Measurements from ENCODE around the gene RPS14. TPM values are rescaled to one million over a fixed set of nuclear protein-coding genes. Genes with fewer than 3 reads are reported as not detected.

RPS14 gene
- total and polyA plus RNA-seq, 2 of the 8 experiments (the other 6 are each of a cell fraction or from before 2014, with no cell fraction given) = 2,548 to 6,423 TPM

DNA sequence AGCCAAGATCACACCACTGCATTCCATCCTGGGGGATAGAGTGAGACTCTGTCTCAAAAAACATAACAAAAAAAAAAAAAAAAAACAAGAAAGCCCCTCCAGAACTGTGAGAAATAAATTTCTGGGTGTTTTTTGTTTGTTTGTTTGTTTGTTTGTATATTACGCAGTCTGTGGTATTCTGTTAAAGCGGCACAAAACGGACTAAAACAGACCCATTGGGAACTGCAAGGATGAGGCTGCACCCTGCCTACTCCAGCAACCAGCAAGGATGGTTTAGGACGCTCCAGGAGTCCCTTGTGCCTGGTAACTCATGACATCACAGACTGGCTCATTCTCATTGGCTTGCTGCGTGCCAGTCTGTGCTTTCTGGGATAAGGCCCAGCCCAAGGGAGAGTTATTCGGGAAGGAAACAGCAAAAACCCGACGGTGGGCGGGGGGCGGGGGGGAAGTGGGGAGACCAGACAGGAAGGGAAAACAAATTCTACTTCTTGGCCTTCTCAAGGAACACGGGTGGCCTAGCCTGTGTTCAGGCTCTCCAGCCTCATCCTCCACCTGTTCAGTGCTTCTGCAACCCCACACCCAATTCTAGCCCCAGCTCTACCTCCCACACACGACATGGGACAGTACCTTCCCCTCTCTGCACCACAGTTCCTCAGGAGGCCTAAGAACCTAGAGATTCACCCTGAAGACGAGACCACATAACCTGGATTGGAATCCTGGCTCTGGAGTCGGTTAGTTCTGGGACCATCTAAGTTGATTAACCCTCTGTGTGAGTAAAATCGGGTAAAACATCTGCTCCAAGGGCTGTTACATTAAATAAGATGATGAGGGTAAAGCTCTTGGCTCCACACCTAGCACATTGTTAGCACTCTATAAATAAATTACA, 39.7 kb downstream of the RPS14 start:
- no peak overlapping the region for H4K91ac ChIP-seq (replicated peaks; ENCODE audit: insufficient read length, low read length)
- H3K9me3 ChIP-seq (ENCODE audit: insufficient read depth in 2 of 2, low read depth in 1 of 2, low read length in 1 of 2) = no peaks in the 10 kb centered on the region
- peak overlapping the region; percentile 98 for H2BK15ac ChIP-seq (ENCODE audit: low read length)
- H2BK5ac ChIP-seq (ENCODE audit: low read depth, low read length) = peak overlapping the region; percentile 89
- H4K20me1 ChIP-seq (replicated peaks in 1 of 2; ENCODE audit: control insufficient read depth in 1 of 2, insufficient read depth in 2 of 2, low read length in 2 of 2) = no peaks in the 10 kb centered on the region
- H3K56ac ChIP-seq (replicated peaks; ENCODE audit: insufficient read length, low read depth, low read length) = no peak overlapping the region
- H3K79me2 ChIP-seq (ENCODE audit: control insufficient read depth in 1 of 2, insufficient read depth in 2 of 2, low read length in 2 of 2) = no peaks in the 10 kb centered on the region
- peak overlapping the region in 1 of 4 experiments; percentile 3; a peak in 1 of 7 replicates for H3K9ac ChIP-seq (replicated peaks in 1 of 4; ENCODE audit: extremely low read depth in 1 of 4, low read depth in 3 of 4, low read length in 3 of 4)
- no peak overlapping the region for H3K27ac ChIP-seq (ENCODE audit: low read depth, low read length)
- H3K4me1 ChIP-seq (replicated peaks in 1 of 4; ENCODE audit: control insufficient read depth in 3 of 4, insufficient read depth in 4 of 4, low read length in 3 of 4) = peaks cover 8 to 27% (median 13%) of the 10 kb centered on the region in 4 experiments
- TF ChIP-seq EGR1 (IDR thresholded peaks at IDR 0.05; ENCODE audit: borderline replicate concordance, low read depth, low read length) (no peak), RFX5 (IDR thresholded peaks at IDR 0.05; ENCODE audit: borderline replicate concordance, low read depth, low read length) (peak; percentile 97), SP1 (IDR thresholded peaks at IDR 0.05; ENCODE audit: low read depth, low read length) (peak; percentile 70), CHD2 (IDR thresholded peaks at IDR 0.05; ENCODE audit: low read length) (peak; percentile 53; the same call in 1 of the 2 replicates), HDAC6 (IDR thresholded peaks at IDR 0.05; ENCODE audit: low read depth, low read length) (no peak), CREB1 (IDR thresholded peaks at IDR 0.05) (peak; percentile 96)
- peak overlapping the region; percentile 72; the same call in 1 of the 2 replicates for H2AFZ ChIP-seq (ENCODE audit: low read length)
- peaks cover 3% of the 10 kb centered on the region for H3K23me2 ChIP-seq (ENCODE audit: low read depth, low read length)
- DNase-seq (ENCODE audit: low read depth in 1 of 2, low spot score in 2 of 2) (peak; percentile 44 to 80), FAIRE-seq (peak; percentile 98)
- H2BK120ac ChIP-seq (replicated peaks; ENCODE audit: low read depth, low read length) = no peak overlapping the region
- CTCF ChIA-PET (ENCODE audit: partially characterized antibody) = interaction anchor here (0.6 to 4.4 kb wide), 15 partner anchors 10 to 372 kb away, joined by 3 to 43 read pairs (median 4); partner anchors contain the start of gene RPS14
- POLR2A ChIA-PET (ENCODE audit: partially characterized antibody) = interaction anchor here (0.6 to 4.8 kb wide), 11 partner anchors 9 to 115 kb away, joined by 3 to 30 read pairs (median 5); partner anchors contain the start of genes RPS14 and TCOF1
- no peak overlapping the region; the same call in 1 of the 2 replicates for H4K8ac ChIP-seq (ENCODE audit: extremely low read depth, insufficient read depth, low read length)
- peak overlapping the region; percentile 9 to 37 (median 29); a peak in 6 of 8 replicates for H3K4me3 ChIP-seq (ENCODE audit: extremely low read depth in 1 of 4, insufficient read depth in 2 of 4, low read depth in 3 of 4, low read length in 4 of 4)
- H2BK20ac ChIP-seq (ENCODE audit: low read length) = no peak overlapping the region
- peak overlapping the region; percentile 86 for H2BK12ac ChIP-seq (ENCODE audit: low read depth, low read length)
- H3K36me3 ChIP-seq (ENCODE audit: control insufficient read depth in 2 of 4, insufficient read depth in 4 of 4, low read length in 3 of 4) = no peaks in the 10 kb centered on the region
- peak overlapping the region; percentile 30 for H4K5ac ChIP-seq (ENCODE audit: insufficient read length, low read depth, low read length)
- peak overlapping the region; percentile 54; the same call in 1 of the 2 replicates for H2AK5ac ChIP-seq (ENCODE audit: low read depth, low read length)
- H3K14ac ChIP-seq (ENCODE audit: insufficient read length) = no peak overlapping the region
- no peaks in the 10 kb centered on the region; the same call in 1 of the 2 replicates for H3K79me1 ChIP-seq (ENCODE audit: low read depth, low read length)
- H3K23ac ChIP-seq (ENCODE audit: insufficient read length) = no peak overlapping the region
- H3K18ac ChIP-seq (ENCODE audit: extremely low read depth, low read length) = peak overlapping the region; percentile 80; the same call in 1 of the 2 replicates
- H3K4me2 ChIP-seq (ENCODE audit: insufficient read depth in 1 of 2, low read depth in 2 of 2, low read length in 2 of 2) = peak overlapping the region; percentile 46 to 65
- whole genome bisulfite sequencing, 2 experiments (ENCODE audit: extremely low coverage in 1 of 2, insufficient coverage in 1 of 2, insufficient read length in 1 of 2, insufficient replicate concordance in 2 of 2, low coverage in 1 of 2, low lambda C conversion rate in 2 of 2, missing lambda C conversion rate in 1 of 2) = 26% methylated on average over 15 of the region's 15 CpGs; no CpG with 5 or more reads in 1 of the 2 experiments
- no peak overlapping the region for H3K4ac ChIP-seq (replicated peaks; ENCODE audit: insufficient read length, low read depth, low read length)
- no peaks in the 10 kb centered on the region for H3K27me3 ChIP-seq (replicated peaks in 1 of 4; ENCODE audit: control insufficient read depth in 3 of 4, extremely low read depth in 1 of 4, insufficient read depth in 3 of 4, low read length in 3 of 4)
